Fibroblast of upper back skin (primary cell): ENCODE results near the gene PNKD.

ENCODE experiments used
- DNase-seq: peaks from one replicate; pipeline ENCODE4 v3.0.0-alpha.2; 2013

The PNKD gene

DNA sequence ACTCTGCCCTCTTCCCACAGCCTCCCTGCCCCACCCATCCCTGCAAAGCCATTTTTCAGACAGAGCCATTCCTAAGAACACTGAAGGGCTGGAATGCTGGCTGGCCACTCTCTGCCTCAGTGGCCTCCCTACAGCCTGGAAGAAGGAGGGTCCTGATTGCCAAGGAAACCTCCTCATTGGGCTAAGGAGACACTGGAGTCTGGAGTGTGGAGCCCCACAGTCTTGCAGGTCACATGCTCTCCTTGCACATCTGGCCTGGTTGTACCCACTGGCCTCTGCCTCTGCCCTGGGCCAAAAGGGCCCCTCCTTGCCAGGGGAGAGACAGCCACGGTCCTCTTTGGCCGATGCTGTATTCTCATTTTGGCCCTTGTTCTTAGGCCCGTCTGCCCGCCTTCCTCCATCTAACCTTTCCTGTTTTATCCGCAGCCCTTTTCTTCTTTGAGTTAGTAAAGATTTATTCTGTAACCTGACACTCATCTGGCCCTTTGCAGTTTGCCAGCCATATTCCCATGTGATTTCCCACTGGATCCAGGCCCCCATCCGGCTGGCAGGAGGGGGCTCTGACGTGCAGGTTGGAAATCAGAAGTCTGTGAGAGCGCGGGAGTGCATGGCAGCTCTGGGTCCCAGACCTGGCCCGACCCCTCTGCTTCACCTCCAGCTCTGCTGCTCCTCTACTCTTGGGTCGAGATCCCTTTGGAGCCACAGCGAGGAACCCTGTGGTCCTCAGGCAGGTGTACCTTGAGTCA is 75.3 kb downstream of the PNKD start:
- DNase-seq: no peak

DNA sequence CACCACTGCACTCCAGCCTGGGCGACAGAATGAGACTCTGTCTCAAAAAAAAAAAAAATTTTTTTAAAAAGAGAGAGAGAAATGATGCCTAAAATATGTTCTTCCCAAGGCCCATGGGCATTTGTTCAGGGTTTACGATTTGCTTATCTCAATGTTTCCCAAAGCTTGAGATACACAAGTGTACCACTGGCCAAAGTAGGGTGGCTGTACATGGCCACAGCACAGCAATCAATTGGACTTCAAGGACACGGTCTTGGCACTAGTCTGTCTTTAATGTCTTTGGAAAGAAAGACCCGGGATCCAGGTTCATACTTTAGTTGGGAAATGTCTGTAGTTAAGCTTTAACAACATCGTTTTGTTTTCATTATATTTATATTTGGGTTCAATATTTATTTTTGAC is 76.9 kb downstream of the PNKD start:
- DNase-seq: no peak

DNA sequence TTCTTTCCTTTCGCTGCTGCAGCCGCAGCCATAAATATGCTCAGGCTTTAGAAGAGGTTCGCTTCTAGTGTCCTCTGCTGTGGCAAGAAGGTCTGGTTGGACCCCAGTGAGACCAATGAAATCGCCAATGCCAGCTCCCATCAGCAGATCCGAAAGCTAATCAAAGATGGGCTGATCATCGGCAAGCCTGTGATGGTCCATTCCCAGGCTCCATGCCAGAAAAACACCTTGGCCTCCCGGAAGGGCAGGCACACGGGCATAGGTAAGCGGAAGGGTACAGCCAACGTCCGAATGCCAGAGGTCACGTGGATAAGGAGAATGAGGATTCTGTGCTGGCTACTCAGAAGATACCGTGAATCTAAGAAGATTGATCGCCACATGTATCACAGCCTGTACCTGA is 83.7 kb downstream of the PNKD start:
- no peak for DNase-seq

DNA sequence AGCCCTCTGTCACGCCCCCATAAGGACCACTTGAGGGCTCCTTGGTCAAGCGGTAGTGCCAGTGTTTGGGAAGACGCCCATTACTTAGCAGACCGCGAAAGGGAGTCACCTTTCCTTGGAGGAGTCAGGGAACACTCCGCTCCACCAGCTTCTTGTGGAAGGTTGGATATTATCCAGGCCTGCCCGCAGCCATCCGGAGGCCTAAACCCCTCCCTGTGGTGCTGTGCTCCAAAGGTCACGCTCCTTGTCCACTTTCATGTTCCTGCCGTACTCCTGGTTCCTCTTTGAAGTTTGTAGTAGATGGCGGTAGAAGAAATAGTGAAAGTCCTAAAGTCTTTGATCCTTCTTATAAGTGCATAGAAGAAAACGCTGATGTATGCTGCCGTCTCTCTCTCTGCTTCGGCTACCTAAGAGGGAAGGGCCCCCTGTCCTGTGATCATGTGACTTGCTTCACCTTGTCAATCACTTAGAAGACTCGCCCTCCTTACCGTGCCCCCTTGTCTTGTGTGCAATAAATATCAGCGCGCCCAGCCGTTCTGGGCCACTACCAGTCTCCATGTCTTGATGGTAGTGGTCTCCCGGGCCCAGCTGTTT is 84.6 kb downstream of the PNKD start:
- DNase-seq: no peak

DNA sequence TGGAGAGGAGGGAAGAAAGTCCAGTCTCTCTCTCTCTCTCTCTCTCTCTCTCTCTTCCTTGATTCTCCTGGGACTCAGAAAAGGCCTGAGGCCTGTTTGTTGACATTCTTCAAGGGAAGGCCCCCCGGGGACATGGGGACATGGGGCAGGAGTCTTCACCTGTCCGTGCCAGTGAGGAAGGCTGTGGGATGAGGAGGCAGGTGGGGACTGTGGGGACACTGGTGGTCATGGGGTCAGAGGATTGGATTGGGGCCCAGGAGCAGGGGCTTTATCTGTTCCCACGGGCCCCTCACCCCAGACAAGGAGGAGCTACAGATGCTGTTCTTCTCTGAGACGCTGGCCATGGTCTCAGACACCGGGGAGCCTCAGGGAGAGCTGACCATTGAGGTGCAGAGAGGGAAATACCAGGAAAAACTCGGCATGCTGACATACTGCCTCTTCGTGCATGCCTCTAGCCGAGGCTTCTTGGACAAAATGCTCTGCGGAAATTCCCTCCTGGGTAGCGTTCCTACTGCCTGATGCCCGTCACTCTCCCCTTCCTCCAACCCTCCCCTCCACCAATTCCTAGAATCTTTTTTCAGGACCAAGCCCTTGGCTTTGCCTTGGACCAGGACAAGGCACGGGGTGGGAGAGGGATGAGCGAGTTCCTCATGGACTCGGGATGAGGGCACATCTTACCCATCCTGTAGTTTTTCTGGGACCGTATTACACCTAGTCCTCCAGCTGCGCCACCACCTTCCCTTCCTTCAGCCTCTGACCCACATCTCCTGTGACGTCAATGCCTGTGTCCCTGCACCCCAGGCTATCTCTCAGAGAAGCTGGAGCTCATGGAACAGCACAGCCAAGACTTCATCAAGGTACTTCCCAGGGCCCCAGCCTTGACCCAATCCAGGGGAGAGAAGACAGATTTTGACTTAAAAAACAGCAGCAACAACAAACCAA is 87.2 kb downstream of the PNKD start:
- no peak for DNase-seq

DNA sequence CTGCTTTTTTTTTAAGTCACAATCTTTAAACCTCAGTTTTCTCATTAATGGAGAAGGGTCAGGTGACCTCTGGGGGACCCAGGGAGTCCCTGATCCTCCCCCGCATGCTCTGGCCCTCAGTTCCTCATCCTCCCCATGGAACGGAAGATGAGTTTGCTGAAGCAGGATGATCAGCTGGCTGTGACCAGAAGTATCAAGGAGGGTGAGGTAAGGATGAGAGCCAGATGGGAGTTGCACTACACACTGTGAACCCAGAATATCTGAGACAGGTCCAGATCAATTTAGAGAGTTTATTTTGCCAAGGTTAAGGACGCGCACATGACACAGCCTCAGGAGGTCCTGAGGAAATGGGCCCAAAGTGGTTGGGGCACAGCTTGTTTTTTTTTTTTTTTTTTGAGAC is 90.1 kb downstream of the PNKD start:
- no peak for DNase-seq

DNA sequence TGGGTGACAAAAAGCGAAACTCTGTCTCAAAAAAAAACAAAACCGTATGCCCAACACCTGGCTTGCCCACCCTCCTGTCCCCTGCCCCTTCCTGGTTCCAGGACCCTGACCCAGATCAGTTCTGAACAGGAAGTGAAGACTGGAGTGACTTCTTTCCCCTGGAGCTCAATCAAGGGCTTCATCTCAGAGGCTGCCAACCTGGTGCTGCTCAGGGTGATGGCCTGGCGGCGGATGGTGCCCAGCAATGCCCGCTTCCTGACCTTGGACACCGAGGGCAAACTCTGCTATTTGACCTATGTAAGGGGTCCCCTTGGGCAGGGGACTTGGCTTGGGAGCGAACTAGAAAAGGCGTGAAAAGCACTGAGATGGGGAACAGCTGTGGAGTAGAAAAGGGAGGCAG is 92.3 kb downstream of the PNKD start:
- no peak for DNase-seq

DNA sequence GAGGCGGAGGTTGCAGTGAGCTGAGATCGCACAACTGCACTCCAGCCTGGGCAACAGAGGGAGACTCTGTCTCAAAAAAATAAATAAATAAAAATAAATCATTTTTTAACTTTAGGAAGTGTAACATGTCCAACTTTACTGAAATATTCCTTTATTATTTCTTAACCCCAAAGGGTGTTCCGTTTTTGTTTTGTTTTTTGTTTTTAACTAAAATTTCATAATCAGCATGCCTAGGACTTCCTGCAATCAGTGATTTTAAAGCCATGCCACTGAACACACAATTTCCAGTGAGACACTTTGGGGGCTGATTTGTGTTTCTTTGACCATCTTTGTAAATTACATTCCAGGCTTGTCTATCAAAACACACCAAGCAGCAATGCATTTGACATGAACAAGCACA is 93.4 kb downstream of the PNKD start:
- DNase-seq: no peak

DNA sequence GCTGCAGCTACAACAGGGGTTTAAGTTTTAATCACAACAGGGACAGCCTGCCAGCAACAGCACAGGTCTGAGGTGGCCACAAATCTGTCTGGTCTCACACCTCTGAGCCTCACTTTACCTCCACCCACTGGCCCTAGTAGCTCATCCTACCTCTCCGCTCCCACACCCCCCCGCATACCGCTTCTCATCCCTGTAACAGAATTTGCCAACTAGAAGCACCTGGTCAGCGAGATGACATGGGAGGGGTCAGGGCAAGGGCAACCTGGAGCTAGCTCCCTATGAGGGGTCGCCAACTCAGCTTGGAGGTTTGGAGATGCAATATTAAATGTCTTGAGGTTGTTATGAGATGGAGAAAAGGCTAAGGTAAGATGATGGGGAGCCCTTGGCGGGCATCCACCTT is 93.9 kb downstream of the PNKD start:
- no peak for DNase-seq

DNA sequence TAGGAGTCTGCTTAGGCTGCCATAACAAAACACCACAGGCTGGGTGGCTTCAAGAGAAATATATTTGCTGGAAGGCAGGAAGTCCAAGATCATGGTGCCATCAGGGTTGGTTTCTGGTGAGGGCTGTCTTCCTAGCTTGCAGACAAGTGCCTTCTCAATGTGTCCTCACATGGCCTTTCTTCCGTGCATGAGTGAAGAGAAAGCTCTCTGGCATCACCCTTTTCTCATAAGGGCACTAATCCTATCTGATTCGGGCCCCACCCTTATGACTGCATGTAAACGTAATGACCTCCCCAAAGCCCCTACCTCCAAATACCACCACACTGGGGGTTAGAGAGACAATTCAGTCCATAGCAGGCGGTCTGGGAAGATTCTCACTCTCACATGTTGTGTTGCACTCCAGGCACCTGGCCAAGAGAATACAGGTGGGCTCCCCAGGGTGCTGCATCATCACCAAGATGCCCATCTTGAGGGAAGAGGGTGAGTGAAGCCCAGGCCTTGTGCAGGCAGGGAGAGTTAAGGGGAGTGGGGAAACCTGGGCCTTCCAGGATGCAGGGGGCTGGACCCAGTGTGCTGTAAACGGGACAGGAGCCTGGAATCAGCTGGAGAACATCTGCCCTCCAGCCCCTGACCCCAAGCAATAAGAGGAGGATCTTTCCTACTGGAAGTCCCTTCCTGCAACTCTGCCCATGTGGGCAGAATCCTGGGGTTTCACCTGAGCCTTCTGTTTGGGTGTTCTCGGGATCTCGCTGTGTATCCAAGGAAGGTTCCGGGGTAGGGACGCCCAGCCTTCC is 96.5 kb downstream of the PNKD start:
- no peak for DNase-seq

DNA sequence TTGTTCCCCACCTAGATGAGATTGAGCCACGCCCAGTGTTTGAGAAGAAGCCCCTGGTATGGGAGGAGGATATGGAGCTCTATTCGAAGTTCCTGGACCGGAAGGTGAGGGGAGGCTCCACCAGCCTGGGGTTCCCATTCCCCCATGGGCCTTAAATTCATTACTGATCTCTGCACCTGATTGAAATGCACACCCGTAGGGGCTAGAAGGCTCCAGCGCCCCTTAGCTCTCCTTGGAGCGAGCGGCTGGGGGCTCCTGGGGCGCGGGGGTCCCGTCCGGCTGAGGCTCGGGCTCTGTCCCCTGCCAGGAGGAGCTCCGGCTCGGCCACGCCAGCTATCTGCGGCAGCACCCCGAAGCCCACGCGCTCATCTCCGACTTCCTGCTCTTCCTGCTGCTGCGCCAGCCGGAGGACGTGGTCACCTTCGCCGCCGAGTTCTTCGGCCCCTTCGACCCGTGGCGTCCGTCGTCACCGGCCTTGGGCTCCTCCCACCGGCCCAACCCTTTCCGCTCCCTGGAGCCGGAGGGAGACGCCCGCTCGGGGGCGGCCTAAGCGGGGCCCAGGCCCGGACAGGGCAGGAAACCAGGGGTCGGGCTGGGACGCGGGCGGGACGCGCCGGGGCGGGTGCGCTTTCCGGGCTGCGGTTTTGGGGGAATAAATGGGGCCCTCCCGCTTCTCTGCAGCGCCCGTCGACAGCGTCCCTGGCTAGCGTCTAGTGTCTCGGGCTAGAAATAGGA is 97.3 kb downstream of the PNKD start:
- DNase-seq: peak; percentile 56

DNA sequence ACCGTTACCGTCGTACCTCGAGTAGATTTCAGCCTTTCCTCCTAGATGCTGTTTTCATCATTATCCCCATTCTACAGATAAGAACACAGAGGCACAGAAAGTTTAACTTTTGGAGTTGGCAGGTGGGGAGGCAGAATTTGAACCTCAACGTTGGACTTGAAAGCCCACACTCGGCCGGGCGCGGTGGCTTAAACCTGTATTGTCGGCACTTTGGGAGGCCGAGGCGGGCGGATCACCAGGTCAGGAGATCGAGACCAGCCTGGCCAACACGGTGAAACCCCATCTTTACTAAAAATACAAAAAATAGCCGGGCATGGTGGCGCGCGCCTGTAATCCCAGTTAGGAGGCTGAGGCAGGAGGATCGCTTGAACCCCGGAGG is 97.8 kb downstream of the PNKD start:
- no peak for DNase-seq

DNA sequence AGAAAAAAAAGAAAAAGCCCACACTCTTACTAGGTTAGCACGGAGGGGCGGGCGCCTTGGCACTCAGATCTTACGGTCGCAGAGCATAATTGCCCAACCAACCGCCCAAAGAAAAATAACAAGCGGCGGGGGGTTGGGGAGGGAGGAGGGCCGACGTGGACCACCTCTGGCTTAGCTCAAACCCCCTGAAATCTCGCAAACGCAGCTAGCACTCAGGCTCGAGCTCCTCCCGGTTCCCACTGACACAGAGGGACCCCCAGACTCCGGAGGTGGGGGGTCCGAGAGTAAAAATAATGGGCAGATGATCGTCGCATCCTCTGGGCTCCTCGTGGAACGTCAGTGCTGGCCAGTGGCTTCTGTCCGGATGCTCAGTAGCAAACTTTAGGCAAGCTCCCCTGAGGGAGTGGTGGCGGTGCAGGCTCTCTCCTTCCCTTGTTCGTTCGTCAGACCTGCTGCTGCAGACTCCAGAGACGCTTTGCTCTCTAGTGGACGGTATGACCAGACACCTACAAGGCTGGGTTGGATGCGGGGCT is 98.4 kb downstream of the PNKD start:
- DNase-seq: peak; percentile 24

DNA sequence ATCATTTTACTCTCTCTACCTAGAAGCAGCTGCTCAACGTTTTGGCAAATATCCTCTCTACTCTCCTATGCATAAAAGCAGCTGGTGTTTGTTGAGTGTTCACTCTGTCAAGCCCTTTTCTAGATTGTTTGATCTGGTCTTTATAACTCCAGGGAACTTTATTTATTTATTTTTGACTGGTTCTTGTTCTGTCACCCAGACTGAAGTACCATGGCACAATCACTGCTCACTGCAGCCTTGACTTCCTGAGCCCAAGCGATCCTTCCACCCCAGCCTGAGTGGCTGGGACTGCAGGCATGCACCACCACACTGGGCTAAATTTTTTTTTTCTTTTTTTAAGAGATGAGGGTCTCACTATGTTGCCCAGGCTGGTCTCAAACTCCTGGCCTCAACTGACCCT is 99.0 kb downstream of the PNKD start:
- no peak for DNase-seq

DNA sequence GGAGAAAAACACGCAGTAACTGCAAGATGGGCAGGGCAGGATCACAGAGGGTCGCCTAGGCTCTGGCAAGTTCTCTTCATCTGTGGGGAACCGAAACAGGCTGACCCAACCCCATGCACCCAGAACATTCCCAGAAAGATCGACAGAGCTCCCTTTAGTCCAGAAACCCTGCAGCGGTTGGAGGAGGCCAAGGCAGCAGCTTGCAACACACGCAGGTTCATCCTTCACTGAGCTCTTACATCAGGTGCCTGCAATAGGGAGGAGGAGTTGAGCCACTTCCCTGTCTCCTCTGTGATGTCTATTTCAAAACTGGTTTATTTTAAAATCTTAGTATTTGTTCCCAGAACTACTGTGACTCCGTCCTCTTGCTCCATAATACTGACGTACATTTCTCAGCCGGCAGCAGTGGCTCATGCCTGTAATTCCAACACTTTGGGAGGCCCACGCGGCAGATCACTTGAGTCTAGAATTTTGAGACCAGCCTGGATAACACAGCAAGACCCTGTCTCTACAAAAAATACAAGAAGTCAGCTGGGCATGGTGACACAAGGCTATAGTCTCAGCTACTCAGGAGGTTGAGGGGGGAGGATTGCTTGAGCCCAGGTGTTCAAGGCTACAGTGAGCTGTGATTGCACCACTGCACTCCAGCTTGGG is 100.2 kb downstream of the PNKD start:
- peak; percentile 4 for DNase-seq

DNA sequence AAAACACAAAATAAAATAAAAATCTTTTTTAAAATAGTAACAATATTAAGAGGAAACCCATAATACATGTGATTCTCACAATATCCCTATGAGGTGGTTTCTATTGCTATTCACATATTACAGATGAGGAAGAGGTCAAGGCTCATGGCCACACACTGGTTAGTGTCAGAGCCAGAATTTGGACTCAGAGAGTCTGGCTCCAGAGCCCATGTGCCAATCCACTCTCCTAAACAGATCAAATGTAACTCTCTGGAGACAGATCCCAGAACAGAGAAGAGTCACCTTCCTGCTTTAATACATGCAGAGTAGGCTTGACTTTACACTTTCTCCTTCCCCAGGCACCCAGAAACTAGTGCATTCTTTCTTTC is 101.6 kb downstream of the PNKD start:
- DNase-seq: no peak

DNA sequence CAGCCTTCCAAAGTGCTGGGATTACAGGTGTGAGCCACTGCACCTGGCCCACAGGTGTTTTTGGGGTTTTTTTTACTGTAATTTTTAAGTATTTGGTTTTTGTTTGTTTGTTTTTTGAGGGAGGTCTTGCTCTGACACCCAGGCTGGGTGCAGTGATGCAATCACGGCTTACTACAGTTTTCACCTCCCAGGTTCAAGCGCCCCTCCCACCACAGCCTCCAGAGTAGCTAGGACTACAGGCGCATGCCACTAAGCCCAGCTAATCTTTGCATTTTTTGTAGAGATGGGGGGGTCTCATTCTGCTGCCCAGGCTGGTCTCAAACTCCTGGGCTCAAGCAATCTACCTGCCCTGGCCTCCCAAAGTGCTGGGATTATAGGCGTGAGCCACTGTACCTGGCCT is 104.5 kb downstream of the PNKD start:
- DNase-seq: no peak

DNA sequence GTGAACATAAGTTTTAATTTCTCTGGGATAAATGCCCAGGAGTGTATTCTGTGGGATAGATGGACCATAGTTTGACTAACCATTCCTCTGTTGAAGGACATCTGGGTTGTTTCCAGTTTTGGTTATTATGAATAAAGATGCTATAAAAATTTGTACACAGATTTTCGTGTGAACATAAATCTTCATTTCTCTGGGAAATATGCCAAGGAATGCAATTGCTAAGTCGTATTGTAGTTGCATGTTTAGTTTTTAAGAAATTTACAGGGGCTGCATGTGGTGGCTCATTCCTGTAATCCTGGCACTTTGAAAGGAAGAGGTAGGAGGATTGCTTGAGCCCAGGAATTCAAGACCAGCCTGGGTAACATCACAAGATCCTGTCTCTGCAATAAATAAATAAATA is 104.9 kb downstream of the PNKD start:
- DNase-seq: peak; percentile 80

DNA sequence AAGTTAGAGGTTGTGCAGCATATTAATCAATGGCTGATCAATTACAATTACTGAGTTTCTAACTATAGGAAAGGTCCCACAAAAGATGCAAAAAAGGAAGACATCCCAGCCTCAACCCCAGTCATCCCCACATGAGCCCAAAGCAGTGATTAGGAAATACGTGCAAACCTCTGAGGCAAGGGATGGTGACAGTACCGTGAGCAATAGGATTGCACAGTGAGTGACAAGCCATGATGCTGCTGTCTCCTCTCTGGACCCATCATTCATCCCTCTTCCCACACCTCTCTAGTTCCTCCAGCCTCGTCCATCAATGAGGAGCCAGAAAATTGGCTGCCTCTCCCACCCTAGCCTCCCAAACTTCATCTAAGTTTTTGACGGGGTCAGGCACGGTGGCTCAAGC is 107.7 kb downstream of the PNKD start:
- DNase-seq: no peak

DNA sequence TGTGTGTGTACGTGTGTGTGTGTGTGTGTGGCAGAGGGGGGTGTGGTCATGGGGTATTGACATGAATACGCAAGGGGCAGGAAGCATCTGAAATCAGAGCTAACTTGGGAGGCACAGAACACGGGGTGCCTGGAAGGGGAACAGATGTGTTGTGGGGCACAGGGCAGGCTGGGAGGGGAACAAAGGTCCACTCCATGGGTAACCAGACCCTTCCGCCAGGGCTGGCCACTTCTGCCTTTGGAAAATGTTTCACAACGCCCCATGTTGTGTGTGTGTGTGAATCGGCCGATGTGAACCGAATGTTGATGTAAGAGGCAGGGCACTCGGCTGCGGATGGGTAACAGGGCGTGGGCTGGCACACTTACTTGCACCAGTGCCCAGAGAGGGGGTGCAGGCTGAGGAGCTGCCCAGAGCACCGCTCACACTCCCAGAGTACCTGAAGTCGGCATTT is 111.6 kb downstream of the PNKD start, which contains the start of gene SLC11A1:
SLC11A1 (plus strand) TSS at position 358 of the 451 bp plus-strand sequence. CDS start 96 bp downstream, outside the sequence.
- DNase-seq: no peak

DNA sequence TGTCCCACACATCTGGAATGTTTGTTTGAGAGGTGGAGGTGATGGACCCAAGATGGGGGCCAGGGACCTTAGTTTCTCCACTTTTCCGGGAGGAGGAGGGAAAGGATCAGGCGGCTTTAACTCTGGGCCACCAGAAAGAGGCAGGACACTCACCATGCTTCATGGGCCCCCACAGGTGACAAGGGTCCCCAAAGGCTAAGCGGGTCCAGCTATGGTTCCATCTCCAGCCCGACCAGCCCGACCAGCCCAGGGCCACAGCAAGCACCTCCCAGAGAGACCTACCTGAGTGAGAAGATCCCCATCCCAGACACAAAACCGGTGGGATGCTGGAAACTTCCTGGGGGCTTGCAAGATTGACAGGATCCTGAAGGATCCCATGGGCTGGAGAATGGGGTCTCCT is 112.5 kb downstream of the PNKD start:
- DNase-seq: no peak
